SK-N-SH treated with all-trans-retinoic acid at 6 μM for 48 hours (cell line): ENCODE data around the gene E2F7.

ENCODE experiments used
- ATAC-seq: fragments of 200-7000 bp; cut with Tn5 transposase; 3 replicates; pipeline ENCODE4 v1.9.1; 2020; ENCODE audit warnings: mild to moderate bottlenecking, moderate library complexity
- ARNTL ChIP-seq: fragments of 450-650 bp; formaldehyde crosslinking; IDR thresholded peaks from 2 replicates; pipeline ENCODE4 v1.5.0; 2020; ENCODE audit warnings: low read depth, mild to moderate bottlenecking, moderate library complexity, borderline replicate concordance
- BACH2 ChIP-seq: fragments of 250-450 bp; sonication (Bioruptor Pico); IDR thresholded peaks from 2 replicates; pipeline ENCODE4 v1.9.0; 2021; ENCODE audit warnings: mild to moderate bottlenecking, borderline replicate concordance
- CSDC2 ChIP-seq: fragments of 250-450 bp; sonication (Bioruptor Pico); IDR thresholded peaks from 2 replicates; pipeline ENCODE4 v1.5.0; 2020; ENCODE audit warnings: mild to moderate bottlenecking, moderate library complexity
- ESRRG ChIP-seq: fragments of 250-450 bp; sonication (Bioruptor Pico); IDR thresholded peaks from 2 replicates; pipeline ENCODE4 v1.6.1; 2021; ENCODE audit warnings: mild to moderate bottlenecking
- GLIS3 ChIP-seq: fragments of 250-450 bp; sonication (Bioruptor Pico); IDR thresholded peaks from 2 replicates; pipeline ENCODE4 v1.5.0; 2020; ENCODE audit warnings: mild to moderate bottlenecking, moderate library complexity
- ISL1 ChIP-seq: fragments of 250-450 bp; sonication (Bioruptor Pico); IDR thresholded peaks from 2 replicates; pipeline ENCODE4 v2.1.2; 2022; ENCODE audit warnings: mild to moderate bottlenecking, moderate library complexity
- OSR1 ChIP-seq: fragments of 250-450 bp; sonication (Bioruptor Pico); IDR thresholded peaks from 2 replicates; pipeline ENCODE4 v1.8.0; 2022; ENCODE audit warnings: moderate library complexity, mild to moderate bottlenecking, inconsistent platforms
- PPARA ChIP-seq: fragments of 250-450 bp; sonication (Bioruptor Pico); IDR thresholded peaks from 2 replicates; pipeline ENCODE4 v1.5.0; 2020; ENCODE audit warnings: mild to moderate bottlenecking, borderline replicate concordance
- RARB ChIP-seq: fragments of 250-450 bp; sonication (Bioruptor Pico); IDR thresholded peaks from 2 replicates; pipeline ENCODE4 v1.8.0; 2021; ENCODE audit warnings: mild to moderate bottlenecking, moderate library complexity
- SNAI2 ChIP-seq: fragments of 250-450 bp; sonication (Bioruptor Pico); IDR thresholded peaks from 2 replicates; pipeline ENCODE4 v1.5.0; 2020; ENCODE audit warnings: mild to moderate bottlenecking, moderate library complexity
- ZC3H10 ChIP-seq: fragments of 250-450 bp; sonication (Bioruptor Pico); IDR thresholded peaks from 2 replicates; pipeline ENCODE4 v1.5.1; 2021; ENCODE audit warnings: mild to moderate bottlenecking, moderate library complexity
- ZFP3 ChIP-seq: fragments of 250-450 bp; sonication (Bioruptor Pico); IDR thresholded peaks from 2 replicates; pipeline ENCODE4 v1.5.0; 2020; ENCODE audit warnings: mild to moderate bottlenecking, moderate library complexity
- ZFP30 ChIP-seq: fragments of 450-650 bp; formaldehyde crosslinking; IDR thresholded peaks from 2 replicates; pipeline ENCODE4 v1.5.0; 2022; ENCODE audit warnings: mild to moderate bottlenecking, moderate library complexity
- ZNF565 ChIP-seq: fragments of 450-650 bp; formaldehyde crosslinking; conservative IDR thresholded peaks from 2 replicates; pipeline ENCODE4 v1.5.0; 2020; ENCODE audit warnings: low read depth, mild to moderate bottlenecking, moderate library complexity
- ZNF70 ChIP-seq: fragments of 450-650 bp; formaldehyde crosslinking; IDR thresholded peaks from 2 replicates; pipeline ENCODE4 v1.5.0; 2020; ENCODE audit warnings: mild to moderate bottlenecking, moderate library complexity
- ZNF8 ChIP-seq: fragments of 450-650 bp; formaldehyde crosslinking; IDR thresholded peaks from 2 replicates; pipeline ENCODE4 v1.5.0; 2020; ENCODE audit warnings: mild to moderate bottlenecking, moderate library complexity
- TF ChIP-seq, protein P1 (sequence below): fragments of 250-450 bp; sonication (Bioruptor Pico); IDR thresholded peaks from 2 replicates; pipeline ENCODE4 v1.5.1; 2021; ENCODE audit warnings: mild to moderate bottlenecking, moderate library complexity
- TF ChIP-seq, protein P2 (sequence below): fragments of 250-450 bp; sonication (Bioruptor Pico); IDR thresholded peaks from 2 replicates; pipeline ENCODE4 v1.5.0; 2020; ENCODE audit warnings: mild to moderate bottlenecking, moderate library complexity
- TF ChIP-seq, protein P3 (sequence below): fragments of 250-450 bp; sonication (Bioruptor Pico); IDR thresholded peaks from 2 replicates; pipeline ENCODE4 v1.5.1; 2020; ENCODE audit warnings: low read depth, mild to moderate bottlenecking, moderate library complexity
- TF ChIP-seq, protein P4 (sequence below): fragments of 250-450 bp; sonication (Bioruptor Pico); IDR thresholded peaks from 2 replicates; pipeline ENCODE4 v1.8.0; 2021; ENCODE audit warnings: low read depth, mild to moderate bottlenecking, moderate library complexity, borderline replicate concordance

Gene E2F7

DNA sequence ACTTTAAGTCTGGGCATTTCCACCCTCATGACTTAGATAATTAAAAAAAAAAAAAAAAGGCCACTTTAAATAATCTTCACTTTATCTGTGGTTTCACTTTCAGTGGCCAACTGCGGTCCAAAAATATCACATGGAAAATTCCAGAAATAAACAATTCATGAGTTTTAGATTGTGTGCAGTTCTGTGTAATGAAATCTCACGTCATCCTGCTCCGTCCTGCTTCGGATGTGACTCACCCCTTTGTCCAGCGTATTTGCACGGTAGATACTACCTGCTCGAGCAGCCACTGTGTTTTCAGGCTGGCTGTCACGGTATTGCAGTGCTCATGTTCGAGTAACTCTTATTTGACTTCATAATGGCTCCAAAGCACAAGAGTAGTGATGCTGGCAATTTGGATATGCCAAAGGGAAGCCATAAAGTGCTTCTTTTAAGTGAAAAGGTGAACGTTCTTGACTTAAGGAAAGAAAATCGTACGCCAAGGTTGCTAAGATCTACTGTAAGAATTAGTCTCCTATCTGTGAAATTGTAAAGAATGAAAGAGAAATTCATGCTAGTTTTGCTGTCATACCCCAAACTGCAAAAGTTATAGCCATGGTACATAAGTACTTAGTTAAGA lies 2.4 kb downstream of the E2F7 start:
- peak; percentile 38 for ATAC-seq
- TF ChIP-seq ZNF565 (CRISPR knock-in tag): no peak
- TF ChIP-seq, protein P1, sequence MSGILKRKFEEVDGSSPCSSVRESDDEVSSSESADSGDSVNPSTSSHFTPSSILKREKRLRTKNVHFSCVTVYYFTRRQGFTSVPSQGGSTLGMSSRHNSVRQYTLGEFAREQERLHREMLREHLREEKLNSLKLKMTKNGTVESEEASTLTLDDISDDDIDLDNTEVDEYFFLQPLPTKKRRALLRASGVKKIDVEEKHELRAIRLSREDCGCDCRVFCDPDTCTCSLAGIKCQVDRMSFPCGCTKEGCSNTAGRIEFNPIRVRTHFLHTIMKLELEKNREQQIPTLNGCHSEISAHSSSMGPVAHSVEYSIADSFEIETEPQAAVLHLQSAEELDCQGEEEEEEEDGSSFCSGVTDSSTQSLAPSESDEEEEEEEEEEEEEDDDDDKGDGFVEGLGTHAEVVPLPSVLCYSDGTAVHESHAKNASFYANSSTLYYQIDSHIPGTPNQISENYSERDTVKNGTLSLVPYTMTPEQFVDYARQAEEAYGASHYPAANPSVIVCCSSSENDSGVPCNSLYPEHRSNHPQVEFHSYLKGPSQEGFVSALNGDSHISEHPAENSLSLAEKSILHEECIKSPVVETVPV (CRISPR knock-in tag): no peak
- no peak for TF ChIP-seq CSDC2
- TF ChIP-seq ZFP30 (CRISPR knock-in tag): no peak
- TF ChIP-seq ZNF8 (CRISPR knock-in tag): no peak
- no peak for TF ChIP-seq PPARA

DNA sequence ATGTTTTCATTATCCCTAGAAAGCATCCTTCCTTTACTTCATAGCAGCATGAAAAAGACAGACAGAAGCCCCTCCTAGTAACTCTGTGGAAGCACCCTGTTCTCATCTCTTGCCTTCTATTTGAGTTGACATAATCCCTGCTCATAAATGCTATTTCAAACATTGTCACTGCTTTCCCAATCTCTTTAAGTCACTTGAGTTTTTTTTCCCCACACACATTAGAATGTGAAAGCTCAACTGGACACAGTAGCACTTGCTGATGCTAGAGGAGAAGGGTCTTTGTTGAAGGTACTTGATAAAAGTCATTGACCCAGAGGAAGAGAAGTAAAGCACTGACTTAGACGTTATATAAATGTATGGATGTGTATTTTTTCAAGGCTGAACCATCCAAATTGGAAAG lies 3.0 kb downstream of the E2F7 start:
- TF ChIP-seq ESRRG: no peak
- no peak for TF ChIP-seq ISL1 (CRISPR knock-in tag)
- no peak for TF ChIP-seq ZNF70 (CRISPR knock-in tag)
- TF ChIP-seq OSR1: no peak
- TF ChIP-seq CSDC2: no peak
- TF ChIP-seq PPARA: no peak
- TF ChIP-seq ARNTL (CRISPR knock-in tag): no peak
- no peak for TF ChIP-seq ZFP3 (CRISPR knock-in tag)
- no peak for TF ChIP-seq GLIS3 (CRISPR knock-in tag)
- TF ChIP-seq RARB (CRISPR knock-in tag): no peak
- TF ChIP-seq, protein P2, sequence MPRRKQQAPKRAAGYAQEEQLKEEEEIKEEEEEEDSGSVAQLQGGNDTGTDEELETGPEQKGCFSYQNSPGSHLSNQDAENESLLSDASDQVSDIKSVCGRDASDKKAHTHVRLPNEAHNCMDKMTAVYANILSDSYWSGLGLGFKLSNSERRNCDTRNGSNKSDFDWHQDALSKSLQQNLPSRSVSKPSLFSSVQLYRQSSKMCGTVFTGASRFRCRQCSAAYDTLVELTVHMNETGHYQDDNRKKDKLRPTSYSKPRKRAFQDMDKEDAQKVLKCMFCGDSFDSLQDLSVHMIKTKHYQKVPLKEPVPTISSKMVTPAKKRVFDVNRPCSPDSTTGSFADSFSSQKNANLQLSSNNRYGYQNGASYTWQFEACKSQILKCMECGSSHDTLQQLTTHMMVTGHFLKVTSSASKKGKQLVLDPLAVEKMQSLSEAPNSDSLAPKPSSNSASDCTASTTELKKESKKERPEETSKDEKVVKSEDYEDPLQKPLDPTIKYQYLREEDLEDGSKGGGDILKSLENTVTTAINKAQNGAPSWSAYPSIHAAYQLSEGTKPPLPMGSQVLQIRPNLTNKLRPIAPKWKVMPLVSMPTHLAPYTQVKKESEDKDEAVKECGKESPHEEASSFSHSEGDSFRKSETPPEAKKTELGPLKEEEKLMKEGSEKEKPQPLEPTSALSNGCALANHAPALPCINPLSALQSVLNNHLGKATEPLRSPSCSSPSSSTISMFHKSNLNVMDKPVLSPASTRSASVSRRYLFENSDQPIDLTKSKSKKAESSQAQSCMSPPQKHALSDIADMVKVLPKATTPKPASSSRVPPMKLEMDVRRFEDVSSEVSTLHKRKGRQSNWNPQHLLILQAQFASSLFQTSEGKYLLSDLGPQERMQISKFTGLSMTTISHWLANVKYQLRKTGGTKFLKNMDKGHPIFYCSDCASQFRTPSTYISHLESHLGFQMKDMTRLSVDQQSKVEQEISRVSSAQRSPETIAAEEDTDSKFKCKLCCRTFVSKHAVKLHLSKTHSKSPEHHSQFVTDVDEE (CRISPR knock-in tag): no peak
- no peak for TF ChIP-seq SNAI2 (CRISPR knock-in tag)
- TF ChIP-seq BACH2: no peak
- TF ChIP-seq, protein P3, sequence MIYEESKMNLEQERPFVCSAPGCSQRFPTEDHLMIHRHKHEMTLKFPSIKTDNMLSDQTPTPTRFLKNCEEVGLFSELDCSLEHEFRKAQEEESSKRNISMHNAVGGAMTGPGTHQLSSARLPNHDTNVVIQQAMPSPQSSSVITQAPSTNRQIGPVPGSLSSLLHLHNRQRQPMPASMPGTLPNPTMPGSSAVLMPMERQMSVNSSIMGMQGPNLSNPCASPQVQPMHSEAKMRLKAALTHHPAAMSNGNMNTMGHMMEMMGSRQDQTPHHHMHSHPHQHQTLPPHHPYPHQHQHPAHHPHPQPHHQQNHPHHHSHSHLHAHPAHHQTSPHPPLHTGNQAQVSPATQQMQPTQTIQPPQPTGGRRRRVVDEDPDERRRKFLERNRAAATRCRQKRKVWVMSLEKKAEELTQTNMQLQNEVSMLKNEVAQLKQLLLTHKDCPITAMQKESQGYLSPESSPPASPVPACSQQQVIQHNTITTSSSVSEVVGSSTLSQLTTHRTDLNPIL (CRISPR knock-in tag): no peak
- TF ChIP-seq, protein P1 (CRISPR knock-in tag): no peak
- ATAC-seq: no peak

DNA sequence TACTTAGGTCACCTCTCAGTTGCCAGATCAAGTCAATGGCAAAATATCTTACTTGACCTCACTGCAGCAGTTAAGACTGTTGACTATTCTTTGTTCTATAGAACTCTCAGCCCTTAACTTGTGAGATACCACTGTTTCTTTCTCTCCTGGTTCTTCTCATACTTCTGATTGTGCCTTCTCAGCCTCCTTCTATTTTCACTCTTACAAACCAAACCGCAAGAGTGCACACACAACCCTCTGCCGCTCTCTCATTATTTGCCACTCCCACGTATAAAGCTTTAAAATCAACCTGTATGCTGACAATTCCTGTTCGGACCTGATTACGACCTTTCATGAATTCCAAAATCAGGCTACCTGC lies 4.5 kb downstream of the E2F7 start:
- no peak for ATAC-seq

More for the DNA sequence above, 4.5 kb downstream of the E2F7 start:
- TF ChIP-seq ZNF70 (CRISPR knock-in tag): no peak
- TF ChIP-seq ZFP3 (CRISPR knock-in tag): no peak
- no peak for TF ChIP-seq ZC3H10 (CRISPR knock-in tag)
- TF ChIP-seq, protein P4, sequence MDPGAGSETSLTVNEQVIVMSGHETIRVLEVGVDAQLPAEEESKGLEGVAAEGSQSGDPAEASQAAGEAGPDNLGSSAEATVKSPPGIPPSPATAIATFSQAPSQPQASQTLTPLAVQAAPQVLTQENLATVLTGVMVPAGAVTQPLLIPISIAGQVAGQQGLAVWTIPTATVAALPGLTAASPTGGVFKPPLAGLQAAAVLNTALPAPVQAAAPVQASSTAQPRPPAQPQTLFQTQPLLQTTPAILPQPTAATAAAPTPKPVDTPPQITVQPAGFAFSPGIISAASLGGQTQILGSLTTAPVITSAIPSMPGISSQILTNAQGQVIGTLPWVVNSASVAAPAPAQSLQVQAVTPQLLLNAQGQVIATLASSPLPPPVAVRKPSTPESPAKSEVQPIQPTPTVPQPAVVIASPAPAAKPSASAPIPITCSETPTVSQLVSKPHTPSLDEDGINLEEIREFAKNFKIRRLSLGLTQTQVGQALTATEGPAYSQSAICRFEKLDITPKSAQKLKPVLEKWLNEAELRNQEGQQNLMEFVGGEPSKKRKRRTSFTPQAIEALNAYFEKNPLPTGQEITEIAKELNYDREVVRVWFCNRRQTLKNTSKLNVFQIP (CRISPR knock-in tag): no peak
- no peak for TF ChIP-seq ESRRG
- TF ChIP-seq SNAI2 (CRISPR knock-in tag): no peak
- no peak for TF ChIP-seq RARB (CRISPR knock-in tag)
- TF ChIP-seq OSR1: no peak
- TF ChIP-seq BACH2: no peak
- TF ChIP-seq, protein P1 (CRISPR knock-in tag): no peak
- TF ChIP-seq CSDC2: no peak
- TF ChIP-seq ARNTL (CRISPR knock-in tag): no peak
- TF ChIP-seq, all 23 proteins: peak for 0
